Activated CD4-positive, alpha-beta T cell treated with anti-CD3 and anti-CD28 coated beads, Interleukin-2, amount 50 U/mL, for 48 hours (primary cell): ENCODE data around the gene PLPPR1.
"Not testable (repeated sequence)": the region's sequence is repeated elsewhere in the genome, so short reads cannot be mapped to it uniquely, and the experiment has no call there.

Experiments
- DNase-seq, 2 experiments: peaks; one replicate each; pipeline ENCODE4 v3.0.0-alpha.2; 2020

PLPPR1 gene

GRCh38 chr9:101311191-101311590, 282.7 kb downstream of the PLPPR1 start:
- no peak for DNase-seq

DNA sequence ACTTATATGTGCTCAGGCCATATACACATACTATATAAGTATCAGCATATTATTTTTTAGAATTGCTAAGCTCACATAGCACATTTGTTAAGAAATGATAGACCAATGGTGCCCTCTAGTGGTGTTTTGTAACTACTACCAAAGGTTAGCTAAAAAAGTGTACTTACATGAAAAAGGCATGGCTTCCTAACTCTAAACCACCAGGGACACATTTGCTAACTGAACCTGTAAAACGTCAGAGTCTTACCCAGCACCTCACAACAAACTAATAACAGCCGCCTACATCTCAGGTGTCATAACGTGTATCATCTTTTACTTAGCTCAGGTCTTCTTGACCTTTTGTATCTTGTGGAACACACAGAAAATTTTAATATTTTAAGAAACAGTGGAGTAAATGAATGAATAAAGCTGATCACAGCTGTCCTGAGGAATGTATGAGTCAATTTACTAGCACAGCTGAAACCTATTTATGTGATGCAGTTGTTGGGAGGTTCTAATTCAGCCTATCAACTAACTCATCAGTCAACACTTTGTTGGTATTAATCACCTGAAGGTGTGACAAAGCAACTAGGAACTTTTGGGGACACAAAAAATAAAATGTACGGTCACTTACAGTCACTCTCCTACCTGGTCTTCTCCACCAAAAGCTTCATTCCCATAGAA, 283.4 kb downstream of the PLPPR1 start:
- DNase-seq, result no peak

- no peak for DNase-seq
These were observed 284.1 kb downstream of the PLPPR1 start for GRCh38 chr9:101312661-101313060.

- DNase-seq, result no peak
These were observed 286.6 kb downstream of the PLPPR1 start for GRCh38 chr9:101315112-101315450.

DNA sequence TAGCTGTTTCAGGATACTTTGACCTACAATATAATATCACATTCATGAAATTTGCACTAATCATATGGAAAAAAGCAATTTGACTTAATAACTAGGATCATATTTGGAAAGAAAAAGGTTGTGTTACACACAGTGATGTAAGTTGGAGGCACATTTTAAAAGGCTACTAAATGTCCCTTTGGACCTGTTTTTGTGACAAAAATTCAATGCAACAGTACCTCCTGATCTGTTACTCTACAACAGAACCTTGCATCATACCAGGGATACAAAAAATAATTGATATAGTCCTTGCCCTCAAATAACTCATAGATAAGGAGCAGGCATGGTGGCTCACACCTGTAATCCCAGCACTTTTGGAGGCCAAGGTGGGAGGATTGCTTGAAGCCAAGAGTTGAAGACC, 289.2 kb downstream of the PLPPR1 start:
- no peak for DNase-seq

GRCh38 chr9:101323129-101323528, 294.6 kb downstream of the PLPPR1 start:
- DNase-seq, result no peak

DNA sequence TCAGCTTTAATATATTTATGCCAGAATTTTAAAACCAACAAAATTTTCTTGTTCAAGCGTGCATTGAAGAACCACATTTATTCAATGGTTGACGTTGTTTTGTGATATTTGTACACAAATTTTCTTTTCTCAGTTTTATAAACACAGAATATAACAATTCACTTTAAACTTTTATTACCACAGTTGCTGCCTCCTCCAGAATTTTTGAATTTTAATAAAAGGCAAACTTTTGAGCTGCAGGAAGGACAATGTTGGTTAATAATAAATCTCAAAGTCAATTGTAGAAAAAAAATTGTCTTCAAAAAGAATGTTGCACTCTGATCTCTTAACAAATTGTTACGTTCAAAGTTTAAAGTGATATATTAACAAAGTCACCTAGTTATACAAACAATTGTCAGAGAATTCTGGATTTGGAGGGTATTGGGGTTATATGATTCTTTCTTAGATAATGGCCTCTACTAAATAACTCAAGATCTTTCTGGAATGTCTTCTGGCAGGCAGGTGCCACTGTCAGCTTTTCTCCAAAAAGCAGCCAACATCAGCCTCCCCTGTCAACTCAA, 295.8 kb downstream of the PLPPR1 start:
- DNase-seq, result no peak

GRCh38 chr9:101325053-101325452, 296.5 kb downstream of the PLPPR1 start:
- DNase-seq, result no peak

DNA sequence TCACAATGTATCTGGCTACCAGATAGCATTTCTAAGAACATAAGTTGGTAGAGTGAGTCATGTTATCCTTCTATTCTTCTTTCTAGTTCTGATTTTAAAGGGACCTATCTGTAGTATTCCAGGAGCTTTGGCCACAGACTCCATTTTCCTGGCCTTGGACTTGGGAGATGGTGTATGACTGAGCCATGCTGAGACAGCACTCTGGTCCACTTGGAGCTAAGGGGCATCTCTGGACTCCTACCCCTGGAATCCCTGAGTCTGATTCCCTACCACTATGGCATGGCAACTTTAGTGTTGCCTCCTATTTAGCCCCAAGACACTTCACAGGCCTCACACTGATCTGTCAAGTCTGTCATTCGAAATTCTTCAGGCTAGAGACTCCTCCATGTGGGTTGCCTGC, 297.5 kb downstream of the PLPPR1 start:
- no peak for DNase-seq

GRCh38 chr9:101326501-101326900, 298.0 kb downstream of the PLPPR1 start:
- no peak for DNase-seq

- DNase-seq, result not testable (repeated sequence)
These were observed 298.9 kb downstream of the PLPPR1 start for GRCh38 chr9:101327422-101327909.

- DNase-seq, result no peak
These were observed 303.8 kb downstream of the PLPPR1 start for GRCh38 chr9:101332362-101332761.

GRCh38 chr9:101333490-101333889, 305.0 kb downstream of the PLPPR1 start:
- no peak for DNase-seq

DNA sequence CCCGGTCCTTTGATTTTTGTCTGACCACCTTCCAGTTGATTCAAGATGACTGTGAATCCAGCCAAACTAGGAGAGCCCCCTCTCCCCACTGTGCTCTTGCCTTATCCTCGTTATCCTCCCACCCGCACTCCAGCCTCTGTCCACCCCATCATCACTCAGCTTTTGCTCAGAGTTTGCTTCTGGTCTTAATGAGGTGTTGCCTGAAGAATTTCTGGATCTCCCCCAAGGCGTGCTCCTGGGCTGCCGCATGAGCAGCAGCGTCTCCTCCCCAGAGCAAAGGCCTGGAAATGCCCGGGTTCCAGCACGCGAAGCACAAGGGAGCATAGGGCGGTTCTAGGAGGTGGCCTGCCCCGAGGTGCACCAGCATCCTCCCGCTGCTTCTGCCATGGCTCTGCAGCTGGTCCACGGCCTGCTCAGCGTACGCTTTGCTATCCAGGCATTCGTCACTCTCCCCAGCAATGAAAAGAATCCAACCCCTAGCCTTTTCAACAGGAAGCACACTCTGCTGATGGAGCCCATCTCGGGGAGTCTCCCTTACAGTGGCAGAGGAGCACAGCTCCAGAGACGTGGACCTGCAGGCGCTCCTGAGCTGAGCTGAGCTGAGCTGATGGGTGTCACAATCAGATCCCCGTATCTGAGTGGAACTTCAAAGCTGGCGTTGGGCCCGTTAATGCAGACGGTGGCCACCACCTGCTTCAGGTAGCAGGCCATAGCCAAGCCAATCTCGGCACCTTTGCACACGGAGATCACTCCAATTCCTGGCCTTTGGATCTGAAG, 305.6 kb downstream of the PLPPR1 start:
- DNase-seq, result no peak

- DNase-seq, result no peak
These were observed 307.6 kb downstream of the PLPPR1 start for GRCh38 chr9:101336091-101336490.

- no peak for DNase-seq
These were observed 308.7 kb downstream of the PLPPR1 start for GRCh38 chr9:101337237-101337636.

DNA sequence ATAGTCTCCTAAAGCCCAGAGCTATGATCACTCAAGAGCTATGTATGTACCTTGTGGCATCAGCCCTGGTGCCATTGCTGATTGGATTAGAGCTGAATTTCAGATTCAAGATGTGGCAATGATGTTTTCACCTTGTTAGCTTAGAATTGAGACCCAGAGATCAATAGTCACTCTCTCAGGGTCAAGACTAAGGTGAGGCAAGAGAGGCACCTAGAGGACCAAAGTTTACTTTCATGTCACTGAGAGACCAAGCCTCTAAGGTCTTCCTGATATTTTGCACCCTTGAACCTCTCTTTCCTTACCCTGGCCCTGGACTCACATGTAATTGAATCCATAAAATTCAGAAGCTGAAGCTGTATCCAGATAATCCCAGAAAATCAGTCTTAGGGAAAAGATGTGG, 313.4 kb downstream of the PLPPR1 start:
- no peak for DNase-seq

DNA sequence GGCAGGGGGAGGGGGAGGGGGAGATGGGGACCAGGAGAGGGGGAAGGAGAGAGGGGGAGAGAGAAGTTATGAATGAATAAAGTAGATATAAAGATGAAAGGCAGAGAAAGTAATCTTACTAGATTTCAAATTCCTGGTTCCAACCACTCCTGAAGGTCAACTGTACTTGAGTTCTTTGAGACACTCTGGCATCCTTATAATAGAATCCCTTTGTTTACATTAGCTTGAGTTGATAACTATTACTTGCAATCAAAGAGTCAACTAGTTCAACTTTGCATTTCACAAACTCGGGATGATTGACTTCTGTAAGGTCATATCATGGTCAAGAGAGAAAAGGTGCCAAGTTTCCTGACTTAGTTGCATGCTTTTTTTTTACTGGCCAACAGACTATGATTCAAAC, 314.1 kb downstream of the PLPPR1 start:
- DNase-seq, result no peak

GRCh38 chr9:101350285-101350684, 321.8 kb downstream of the PLPPR1 start:
- no peak for DNase-seq

DNA sequence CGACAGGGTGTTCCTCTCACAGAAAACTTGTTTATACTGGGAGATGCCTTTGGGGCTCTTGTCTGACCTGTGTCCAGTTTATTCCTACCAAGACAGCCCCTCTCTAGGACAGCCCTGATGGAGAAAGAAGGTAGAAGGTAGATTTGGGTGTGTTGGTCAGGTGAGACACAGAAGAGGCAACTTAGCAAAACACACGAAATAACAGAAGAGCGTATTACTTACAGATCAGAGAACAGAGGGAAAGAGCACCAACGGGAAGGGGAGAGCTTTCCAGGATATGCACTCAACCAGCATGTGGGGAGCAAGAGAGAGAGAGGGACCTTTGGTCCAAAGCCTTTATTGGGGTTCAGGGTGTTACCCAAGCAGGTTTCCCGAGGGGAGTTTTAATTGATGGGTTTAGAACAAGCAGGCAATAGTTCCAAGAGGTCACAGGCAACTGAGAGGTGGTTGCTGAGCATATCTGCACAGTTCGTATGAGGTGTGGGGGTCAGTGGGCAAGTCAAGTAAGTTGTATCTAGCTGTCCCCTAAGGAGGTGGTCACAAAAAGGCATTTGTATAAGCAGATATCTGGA, 324.5 kb downstream of the PLPPR1 start:
- DNase-seq, result no peak

DNA sequence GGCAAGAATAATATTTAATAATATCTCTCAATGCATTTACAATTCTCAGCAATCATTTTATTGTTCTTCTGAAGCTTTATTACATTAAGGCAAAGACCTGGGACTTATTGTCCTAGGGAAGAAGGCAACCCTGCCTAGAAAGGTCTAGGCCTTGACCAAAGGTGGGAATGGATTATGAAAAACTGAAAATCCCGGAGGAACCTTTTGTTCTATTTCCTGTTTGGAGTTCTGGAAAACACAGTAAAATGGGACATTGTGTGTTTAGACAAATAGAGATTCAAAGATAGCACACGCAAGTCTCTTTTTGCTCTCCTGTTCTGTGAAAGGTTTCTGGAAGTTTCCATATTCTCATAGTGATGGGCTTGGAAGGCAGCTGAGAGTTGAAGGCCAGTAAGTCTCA, 325.2 kb downstream of the PLPPR1 start:
- no peak for DNase-seq

- no peak for DNase-seq
These were observed 325.7 kb downstream of the PLPPR1 start for GRCh38 chr9:101354143-101354764.
